SJCRH30 (cell line): ENCODE measurements around the gene CRACR2A. TPM values are rescaled to one million over a fixed set of nuclear protein-coding genes. Genes with fewer than 3 reads are reported as not detected.

ENCODE experiments used
- DNase-seq, 2 experiments: peaks; one replicate each; pipeline ENCODE4 v3.0.0-alpha.2; 2015 to 2020
- H3K27ac ChIP-seq: fragments of 250-450 bp; sonication (Bioruptor Pico); 2 replicates; pipeline ENCODE4 v1.5.1; 2020; ENCODE audit warnings: mild to moderate bottlenecking, moderate library complexity
- H3K27me3 ChIP-seq: fragments of 250-450 bp; sonication (Bioruptor Pico); 2 replicates; pipeline ENCODE4 v1.5.1; 2020; ENCODE audit warnings: mild to moderate bottlenecking, moderate library complexity
- H3K36me3 ChIP-seq: fragments of 250-450 bp; sonication (Bioruptor Pico); 2 replicates; pipeline ENCODE4 v1.5.1; 2020; ENCODE audit warnings: mild to moderate bottlenecking, moderate library complexity
- H3K4me1 ChIP-seq: fragments of 250-450 bp; sonication (Bioruptor Pico); 2 replicates; pipeline ENCODE4 v1.5.1; 2020; ENCODE audit warnings: mild to moderate bottlenecking, moderate library complexity
- H3K4me3 ChIP-seq: fragments of 250-450 bp; sonication (Bioruptor Pico); 2 replicates; pipeline ENCODE4 v1.5.1; 2020; ENCODE audit warnings: mild to moderate bottlenecking, moderate library complexity
- H3K9me3 ChIP-seq: fragments of 250-450 bp; sonication (Bioruptor Pico); replicated peaks from 2 replicates; pipeline ENCODE4 v1.5.1; 2020; ENCODE audit warnings: mild to moderate bottlenecking, moderate library complexity
- total RNA-seq: library from RNA; depleted of rRNA; stranded (reverse); fragments of >200 nt; shearing (Covaris generic); gene quantifications from 2 replicates; pipeline ENCODE4 v1.2.3, GENCODE V29; 2014

Gene CRACR2A
- total RNA-seq, 1 experiment from 2014 or later, result 16.1 TPM

GRCh38 chr12:3768911-3769447, 16.1 kb upstream of the CRACR2A start:
- H3K4me1 ChIP-seq, result peaks cover 6% of the 10 kb centered on the region
- no peaks in the 10 kb centered on the region for H3K36me3 ChIP-seq
- no peaks in the 10 kb centered on the region for H3K27me3 ChIP-seq
- no peak overlapping the region for H3K4me3 ChIP-seq
- DNase-seq, result no peak
- H3K9me3 ChIP-seq, result no peaks in the 10 kb centered on the region
- no peak overlapping the region for H3K27ac ChIP-seq

GRCh38 chr12:3761116-3761735, 8.3 kb upstream of the CRACR2A start:
- no peaks in the 10 kb centered on the region for H3K9me3 ChIP-seq
- no peak overlapping the region for H3K27ac ChIP-seq
- H3K27me3 ChIP-seq, result no peaks in the 10 kb centered on the region
- DNase-seq, result peak; percentile 22 to 46
- H3K4me1 ChIP-seq, result peaks cover 3% of the 10 kb centered on the region
- no peak overlapping the region for H3K4me3 ChIP-seq
- H3K36me3 ChIP-seq, result no peaks in the 10 kb centered on the region

DNA sequence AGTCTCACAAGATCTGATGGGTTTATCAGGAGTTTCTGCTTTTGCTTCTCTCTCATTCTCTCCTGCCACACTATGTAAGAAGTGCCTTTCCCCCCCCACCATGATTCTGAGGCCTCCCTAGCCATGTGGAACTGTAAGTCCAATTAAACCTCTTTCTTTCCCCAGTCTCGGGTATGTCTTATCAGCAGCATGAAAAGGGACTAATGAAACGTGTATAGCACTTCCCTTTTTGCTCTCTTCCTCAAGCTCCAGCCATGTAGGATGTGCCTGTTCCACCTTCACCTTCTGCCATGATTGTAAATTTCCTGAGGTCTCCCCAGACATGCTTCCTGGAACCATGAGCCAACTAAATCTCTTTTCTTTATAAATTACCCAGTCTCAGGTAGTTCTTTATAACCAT, 7.0 kb upstream of the CRACR2A start:
- Histone ChIP-seq H3K4me3 (no peak overlapping the region), H3K9me3 (no peaks in the 10 kb centered on the region)

GRCh38 chr12:3757261-3757660, 4.4 kb upstream of the CRACR2A start:
- DNase-seq, result peak in 1 of 2 experiments; percentile 28
- no peak overlapping the region for H3K27ac ChIP-seq
- H3K4me1 ChIP-seq, result peaks cover 25% of the 10 kb centered on the region
- H3K27me3 ChIP-seq, result no peaks in the 10 kb centered on the region
- H3K36me3 ChIP-seq, result no peaks in the 10 kb centered on the region
- H3K9me3 ChIP-seq, result no peaks in the 10 kb centered on the region
- no peak overlapping the region for H3K4me3 ChIP-seq

More for the DNA sequence above, 7.0 kb upstream of the CRACR2A start:
- Histone ChIP-seq H3K36me3 (no peaks in the 10 kb centered on the region), H3K27me3 (no peaks in the 10 kb centered on the region), H3K27ac (no peak overlapping the region), H3K4me1 (peaks cover 15% of the 10 kb centered on the region)
- no peak for DNase-seq

GRCh38 chr12:3755898-3756297, 3.0 kb upstream of the CRACR2A start:
- no peaks in the 10 kb centered on the region for H3K27me3 ChIP-seq
- H3K27ac ChIP-seq, result peak overlapping the region; percentile 52
- H3K36me3 ChIP-seq, result no peaks in the 10 kb centered on the region
- H3K9me3 ChIP-seq, result no peaks in the 10 kb centered on the region
- H3K4me1 ChIP-seq, result peaks cover 25% of the 10 kb centered on the region
- peak; percentile 70 to 83 for DNase-seq
- H3K4me3 ChIP-seq, result no peak overlapping the region

DNA sequence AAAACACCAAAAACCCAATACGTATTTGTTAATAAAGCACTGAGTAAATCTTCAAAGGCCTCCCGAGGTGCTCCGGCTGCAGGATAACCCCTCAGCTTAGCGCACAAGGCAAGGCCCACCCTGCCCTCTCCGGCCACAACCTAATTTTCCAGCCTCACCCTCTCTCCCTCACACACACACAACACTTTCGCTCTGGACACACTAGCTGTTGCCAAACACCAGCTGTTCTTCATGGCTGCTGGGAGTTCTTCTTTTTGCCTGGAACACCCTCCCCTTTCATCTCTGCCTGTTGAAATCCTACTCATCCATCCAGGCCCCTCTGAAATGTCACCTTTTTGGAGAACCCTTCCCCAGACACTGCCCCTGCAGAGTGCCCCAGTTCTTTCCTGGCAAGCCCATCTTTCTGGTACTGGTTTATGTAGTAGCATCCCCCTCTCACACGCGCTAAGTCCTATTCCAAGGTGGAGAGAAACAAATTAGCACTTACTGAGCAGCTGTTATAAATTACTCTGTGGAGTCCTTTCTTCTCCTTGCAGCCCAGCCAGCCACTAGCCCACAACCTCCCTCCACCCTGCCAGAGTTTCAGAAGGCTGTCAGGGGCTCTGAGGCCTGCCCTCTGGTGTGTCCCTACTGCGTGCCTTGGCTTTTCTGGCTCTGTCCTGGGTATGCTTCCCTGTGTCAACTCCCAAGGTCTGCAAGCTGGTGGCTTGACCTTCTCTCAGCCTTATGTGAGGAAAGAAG, 805 bp upstream of the CRACR2A start:
- DNase-seq, result peak; percentile 83 to 88
- Histone ChIP-seq H3K4me3 (peak overlapping the region; percentile 64), H3K36me3 (no peaks in the 10 kb centered on the region), H3K9me3 (no peaks in the 10 kb centered on the region), H3K27me3 (no peaks in the 10 kb centered on the region), H3K4me1 (peaks cover 25% of the 10 kb centered on the region), H3K27ac (peak overlapping the region; percentile 93)

DNA sequence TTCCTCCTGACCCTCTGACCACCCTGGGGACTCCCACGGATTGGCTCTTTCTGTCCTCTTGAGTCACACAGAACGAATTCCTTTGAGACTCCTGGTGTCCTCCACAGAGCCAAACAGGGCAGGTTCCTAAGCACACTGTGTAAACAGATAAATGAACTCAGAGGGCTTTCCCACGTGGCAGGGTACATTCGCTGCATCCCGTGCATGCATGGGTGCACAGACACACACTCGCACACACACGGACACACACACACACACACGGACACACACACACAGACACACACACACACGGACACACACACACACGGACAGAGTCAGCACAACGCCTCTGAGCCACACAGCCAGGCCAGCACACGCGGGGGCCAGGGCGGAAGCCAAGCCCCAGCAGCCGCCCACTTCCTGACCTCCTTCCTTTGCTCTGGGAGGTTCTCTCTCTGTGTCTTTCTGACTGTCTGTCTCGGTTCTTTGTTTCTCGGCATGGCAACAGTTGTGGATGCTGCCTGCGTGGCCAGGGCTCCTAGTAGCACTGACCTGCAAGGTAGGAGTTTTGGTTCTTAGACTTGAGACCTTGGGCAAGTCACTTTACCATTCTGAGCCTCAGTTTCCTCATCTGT, 706 bp downstream of the CRACR2A start:
- peak overlapping the region; percentile 93 for H3K27ac ChIP-seq
- peak; percentile 34 to 53 for DNase-seq

GRCh38 chr12:3751151-3752095, 1.5 kb downstream of the CRACR2A start:
- H3K4me3 ChIP-seq, result peak overlapping the region; percentile 64
- H3K4me1 ChIP-seq, result peaks cover 23% of the 10 kb centered on the region
- H3K9me3 ChIP-seq, result no peaks in the 10 kb centered on the region
- H3K27ac ChIP-seq, result no peak overlapping the region; the same call in 1 of the 2 replicates
- DNase-seq, result no peak
- no peaks in the 10 kb centered on the region for H3K27me3 ChIP-seq
- H3K36me3 ChIP-seq, result no peaks in the 10 kb centered on the region

More for the DNA sequence above, 706 bp downstream of the CRACR2A start:
- H3K4me1 ChIP-seq, result peaks cover 25% of the 10 kb centered on the region
- no peaks in the 10 kb centered on the region for H3K27me3 ChIP-seq
- peak overlapping the region; percentile 64 for H3K4me3 ChIP-seq
- H3K9me3 ChIP-seq, result no peaks in the 10 kb centered on the region
- no peaks in the 10 kb centered on the region for H3K36me3 ChIP-seq

- Histone ChIP-seq H3K36me3 (no peaks in the 10 kb centered on the region), H3K27ac (no peak overlapping the region), H3K4me1 (peaks cover 17% of the 10 kb centered on the region), H3K9me3 (no peaks in the 10 kb centered on the region), H3K27me3 (no peaks in the 10 kb centered on the region), H3K4me3 (no peak overlapping the region)
- DNase-seq, result no peak
Observed at GRCh38 chr12:3750616-3751015, 2.3 kb downstream of the CRACR2A start.

- peak; percentile 33 to 42 for DNase-seq
- H3K4me1 ChIP-seq, result peaks cover 2% of the 10 kb centered on the region; the same call in 1 of the 2 replicates
- H3K9me3 ChIP-seq, result no peaks in the 10 kb centered on the region
- no peak overlapping the region for H3K4me3 ChIP-seq
- no peaks in the 10 kb centered on the region for H3K36me3 ChIP-seq
- no peaks in the 10 kb centered on the region for H3K27me3 ChIP-seq
- H3K27ac ChIP-seq, result no peak overlapping the region
Observed at GRCh38 chr12:3748620-3749019, 4.3 kb downstream of the CRACR2A start.

DNA sequence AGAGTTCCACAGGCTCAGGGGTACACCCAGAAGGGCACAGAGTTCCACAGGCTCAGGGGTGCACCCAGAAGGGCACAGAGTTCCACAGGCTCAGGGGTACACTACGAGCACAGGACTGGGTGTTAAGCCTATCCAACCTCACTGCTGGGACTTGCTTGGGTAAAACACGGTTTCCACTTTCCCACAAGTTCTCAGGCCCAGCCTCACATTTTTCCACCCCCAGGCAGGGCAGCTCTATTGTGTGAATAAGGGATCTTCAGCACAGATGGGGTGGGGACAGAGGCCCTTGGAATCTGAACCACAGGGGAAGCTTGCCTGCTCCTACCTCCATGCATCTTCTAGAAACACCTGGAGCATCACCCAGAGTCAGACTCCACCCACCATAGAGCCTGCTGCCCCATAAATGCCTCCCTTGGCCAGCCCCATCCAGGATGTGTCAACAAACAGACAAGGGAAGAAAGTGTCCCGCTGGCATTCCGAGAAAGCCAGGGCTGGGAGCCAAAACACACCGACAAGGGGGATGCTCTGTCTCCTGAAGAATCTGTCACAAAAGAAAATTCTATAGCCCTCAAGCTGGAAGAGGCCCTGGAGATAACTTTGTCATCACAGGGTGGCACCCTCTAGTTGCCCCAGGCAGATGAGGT, 4.8 kb downstream of the CRACR2A start:
- H3K27me3 ChIP-seq, result no peaks in the 10 kb centered on the region
- H3K9me3 ChIP-seq, result no peaks in the 10 kb centered on the region
- H3K36me3 ChIP-seq, result no peaks in the 10 kb centered on the region
- no peak for DNase-seq
- H3K4me1 ChIP-seq, result peaks cover 2% of the 10 kb centered on the region; the same call in 1 of the 2 replicates
- H3K27ac ChIP-seq, result no peak overlapping the region
- no peak overlapping the region for H3K4me3 ChIP-seq

DNA sequence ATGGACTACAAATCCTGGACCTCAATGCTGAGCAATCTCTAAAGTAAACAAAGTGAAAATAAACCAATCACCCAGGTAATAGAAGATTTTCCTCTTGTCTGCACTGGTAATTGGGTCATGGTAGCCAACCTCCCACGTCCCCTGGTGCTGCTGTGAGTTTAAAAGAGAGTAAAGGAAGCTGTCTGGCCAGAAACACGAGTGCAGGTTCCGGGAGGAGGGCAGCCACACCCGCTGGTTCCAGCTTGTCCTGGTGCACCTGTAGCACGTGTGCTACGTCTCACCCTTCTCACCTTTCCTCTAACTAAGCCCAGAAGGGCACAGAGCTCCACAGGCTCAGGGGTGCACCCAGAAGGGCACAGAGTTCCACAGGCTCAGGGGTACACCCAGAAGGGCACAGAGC, 5.4 kb downstream of the CRACR2A start:
- Histone ChIP-seq H3K4me3 (no peak overlapping the region), H3K4me1 (peaks cover 1% of the 10 kb centered on the region; the same call in 1 of the 2 replicates), H3K27me3 (no peaks in the 10 kb centered on the region), H3K9me3 (no peaks in the 10 kb centered on the region), H3K36me3 (no peaks in the 10 kb centered on the region), H3K27ac (no peak overlapping the region)
- no peak for DNase-seq

GRCh38 chr12:3746758-3747157, 6.2 kb downstream of the CRACR2A start:
- no peaks in the 10 kb centered on the region for H3K36me3 ChIP-seq
- no peaks in the 10 kb centered on the region for H3K27me3 ChIP-seq
- no peak overlapping the region for H3K27ac ChIP-seq
- no peak for DNase-seq
- H3K4me3 ChIP-seq, result no peak overlapping the region
- no peaks in the 10 kb centered on the region for H3K9me3 ChIP-seq
- no peaks in the 10 kb centered on the region; the same call in 1 of the 2 replicates for H3K4me1 ChIP-seq

GRCh38 chr12:3745152-3745551, 7.8 kb downstream of the CRACR2A start:
- Histone ChIP-seq H3K36me3 (no peaks in the 10 kb centered on the region), H3K9me3 (no peaks in the 10 kb centered on the region), H3K4me1 (no peaks in the 10 kb centered on the region; the same call in 1 of the 2 replicates), H3K27ac (no peak overlapping the region), H3K4me3 (no peak overlapping the region), H3K27me3 (no peaks in the 10 kb centered on the region)
- no peak for DNase-seq
